Mesendoderm (in vitro differentiated cells): ENCODE data around the gene PMAIP1.
A peak's percentile ranks its signal among the peaks of the same experiment; 100 is the strongest.

Source experiments
- DNase-seq: peaks from one replicate; pipeline ENCODE4 v3.0.0; 2013
- H2AK5ac ChIP-seq: 2 replicates; pipeline ENCODE4 v1.6.1; 2013; ENCODE audit warnings: low read length, inconsistent platforms
- H2BK120ac ChIP-seq: 2 replicates; pipeline ENCODE4 v1.6.1; 2013; ENCODE audit warnings: low read depth, mild to moderate bottlenecking, low read length, moderate library complexity, mixed read lengths
- H2BK15ac ChIP-seq: replicated peaks from 2 replicates; pipeline ENCODE4 v1.6.1; 2013; ENCODE audit warnings: low read depth, mild to moderate bottlenecking, moderate library complexity
- H2BK5ac ChIP-seq: 2 replicates; pipeline ENCODE4 v1.6.1; 2013; ENCODE audit warnings: low read length, inconsistent platforms
- H3K18ac ChIP-seq: 2 replicates; pipeline ENCODE4 v1.6.1; 2013; ENCODE audit warnings: mild to moderate bottlenecking, low read length, mixed read lengths
- H3K23ac ChIP-seq: one replicate; pipeline ENCODE4 v1.6.1; 2013; ENCODE audit warnings: low read length
- H3K27ac ChIP-seq: 2 replicates; pipeline ENCODE4 v1.5.1; 2013; ENCODE audit warnings: low read depth, mild to moderate bottlenecking, inconsistent platforms, low read length, moderate library complexity
- H3K27me3 ChIP-seq: 2 replicates; pipeline ENCODE4 v1.6.1; 2013; ENCODE audit warnings: low read length, control low read depth, mild to moderate bottlenecking, inconsistent platforms; ENCODE audit not compliant: insufficient read depth, poor library complexity
- H3K36me3 ChIP-seq: 2 replicates; pipeline ENCODE4 v1.6.1; 2013; ENCODE audit warnings: low read length, inconsistent platforms; ENCODE audit not compliant: control insufficient read depth, insufficient read depth
- H3K4ac ChIP-seq: one replicate; pipeline ENCODE4 v1.6.1; 2013; ENCODE audit warnings: low read depth, mild to moderate bottlenecking, low read length, moderate library complexity
- H3K4me1 ChIP-seq: 2 replicates; pipeline ENCODE4 v1.6.1; 2013; ENCODE audit warnings: low read depth, low read length, inconsistent platforms; ENCODE audit not compliant: control insufficient read depth
- H3K4me2 ChIP-seq: 2 replicates; pipeline ENCODE4 v1.6.1; 2013; ENCODE audit warnings: low read length
- H3K4me3 ChIP-seq: 2 replicates; pipeline ENCODE4 v1.5.1; 2013; ENCODE audit warnings: mild to moderate bottlenecking, low read length
- H3K56ac ChIP-seq: one replicate; pipeline ENCODE4 v1.6.1; 2013; ENCODE audit warnings: low read length
- H3K79me1 ChIP-seq: 2 replicates; pipeline ENCODE4 v1.6.1; 2013; ENCODE audit warnings: low read length, inconsistent platforms
- H3K79me2 ChIP-seq: 2 replicates; pipeline ENCODE4 v1.6.1; 2013; ENCODE audit warnings: mild to moderate bottlenecking, low read length; ENCODE audit not compliant: control insufficient read depth, insufficient read depth
- H3K9ac ChIP-seq: 2 replicates; pipeline ENCODE4 v1.6.1; 2013; ENCODE audit warnings: low read length, inconsistent platforms
- H4K5ac ChIP-seq: one replicate; pipeline ENCODE4 v1.6.1; 2013; ENCODE audit warnings: low read length
- H4K8ac ChIP-seq: one replicate; pipeline ENCODE4 v1.6.1; 2013; ENCODE audit warnings: low read depth, mild to moderate bottlenecking, control low read depth, low read length, moderate library complexity
- WGBS: extraction: QIAGEN DNeasy Blood & Tissue Kit; methylation state at CpG from one replicate; pipeline ENCODE4 v1.1.7; 2013; ENCODE audit warnings: low lambda C conversion rate, missing lambda C conversion rate; ENCODE audit not compliant: insufficient coverage; ENCODE audit errors: extremely low coverage; 5-methylcytosine and 5-hydroxymethylcytosine counted together

PMAIP1 gene

GRCh38 chr18:59900222-59901128 is 679 bp downstream of the PMAIP1 start:
- peak overlapping the region; percentile 58 for H2BK5ac ChIP-seq
- H3K4me2 ChIP-seq = peak overlapping the region; percentile 40
- peak overlapping the region; percentile 92 for H3K23ac ChIP-seq
- peak overlapping the region; percentile 89 for H3K27ac ChIP-seq
- peak overlapping the region; percentile 83 for H3K4me3 ChIP-seq
- no peak overlapping the region for H4K8ac ChIP-seq
- H3K79me1 ChIP-seq = peaks cover 1% of the 10 kb centered on the region
- peak overlapping the region; percentile 38 for H3K4ac ChIP-seq
- peaks cover 24% of the 10 kb centered on the region for H3K79me2 ChIP-seq
- peaks cover 10% of the 10 kb centered on the region for H3K4me1 ChIP-seq
- peak; percentile 87 for DNase-seq
- H3K36me3 ChIP-seq = no peaks in the 10 kb centered on the region
- WGBS = no CpG with 5 or more reads among the region's 51 CpGs
- no peak overlapping the region for H2BK15ac ChIP-seq
- H3K56ac ChIP-seq = peak overlapping the region; percentile 92
- H2BK120ac ChIP-seq = no peak overlapping the region
- no peaks in the 10 kb centered on the region for H3K27me3 ChIP-seq
- peak overlapping the region; percentile 46 for H3K18ac ChIP-seq
- no peak overlapping the region for H2AK5ac ChIP-seq
- H4K5ac ChIP-seq = no peak overlapping the region
- peak overlapping the region; percentile 96 for H3K9ac ChIP-seq

DNA sequence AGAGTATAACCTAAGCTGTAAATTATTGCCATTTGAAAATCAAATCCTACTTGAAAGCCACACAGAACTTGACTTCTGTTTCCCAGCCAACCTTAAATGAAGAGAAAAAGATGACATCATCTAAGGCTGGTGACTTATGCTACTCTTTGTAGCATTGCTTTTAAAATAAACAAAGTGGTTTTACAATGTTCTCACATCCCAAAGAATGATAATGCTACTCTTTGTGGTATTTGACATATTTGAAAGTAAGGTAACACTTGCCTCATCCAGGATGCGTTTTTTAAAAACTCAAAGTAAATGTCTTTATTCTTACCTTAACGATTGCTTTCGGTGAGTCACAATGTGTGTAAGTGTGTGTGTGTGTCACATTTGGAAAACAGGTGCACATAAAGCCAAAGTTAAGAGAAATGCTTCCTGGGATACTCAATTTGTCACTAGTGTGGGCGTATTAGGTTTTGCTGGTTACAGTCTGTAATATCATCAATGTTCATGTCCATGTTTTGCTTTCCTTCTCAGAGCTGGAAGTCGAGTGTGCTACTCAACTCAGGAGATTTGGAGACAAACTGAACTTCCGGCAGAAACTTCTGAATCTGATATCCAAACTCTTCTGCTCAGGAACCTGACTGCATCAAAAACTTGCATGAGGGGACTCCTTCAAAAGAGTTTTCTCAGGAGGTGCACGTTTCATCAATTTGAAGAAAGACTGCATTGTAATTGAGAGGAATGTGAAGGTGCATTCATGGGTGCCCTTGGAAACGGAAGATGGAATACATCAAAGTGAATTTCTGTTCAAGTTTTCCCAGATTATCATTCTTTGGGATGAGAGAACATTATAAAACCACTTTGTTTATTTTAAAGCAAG is 2.6 kb downstream of the PMAIP1 start:
- peaks cover 16% of the 10 kb centered on the region for H3K4me1 ChIP-seq
- peak overlapping the region; percentile 28 for H3K4me2 ChIP-seq
- H3K79me1 ChIP-seq = peaks cover 1% of the 10 kb centered on the region
- WGBS = no CpG with 5 or more reads among the region's 8 CpGs
- H3K56ac ChIP-seq = no peak overlapping the region
- no peak overlapping the region for H2BK15ac ChIP-seq
- DNase-seq = no peak
- no peak overlapping the region for H2BK5ac ChIP-seq
- H3K18ac ChIP-seq = no peak overlapping the region
- no peak overlapping the region for H4K8ac ChIP-seq
- H3K27ac ChIP-seq = no peak overlapping the region
- H3K23ac ChIP-seq = no peak overlapping the region
- H2BK120ac ChIP-seq = no peak overlapping the region
- H3K36me3 ChIP-seq = no peaks in the 10 kb centered on the region
- H2AK5ac ChIP-seq = no peak overlapping the region
- no peak overlapping the region for H3K4ac ChIP-seq
- peak overlapping the region; percentile 33 for H3K9ac ChIP-seq
- peaks cover 24% of the 10 kb centered on the region for H3K79me2 ChIP-seq
- no peak overlapping the region for H4K5ac ChIP-seq
- H3K27me3 ChIP-seq = no peaks in the 10 kb centered on the region
- H3K4me3 ChIP-seq = no peak overlapping the region

DNA sequence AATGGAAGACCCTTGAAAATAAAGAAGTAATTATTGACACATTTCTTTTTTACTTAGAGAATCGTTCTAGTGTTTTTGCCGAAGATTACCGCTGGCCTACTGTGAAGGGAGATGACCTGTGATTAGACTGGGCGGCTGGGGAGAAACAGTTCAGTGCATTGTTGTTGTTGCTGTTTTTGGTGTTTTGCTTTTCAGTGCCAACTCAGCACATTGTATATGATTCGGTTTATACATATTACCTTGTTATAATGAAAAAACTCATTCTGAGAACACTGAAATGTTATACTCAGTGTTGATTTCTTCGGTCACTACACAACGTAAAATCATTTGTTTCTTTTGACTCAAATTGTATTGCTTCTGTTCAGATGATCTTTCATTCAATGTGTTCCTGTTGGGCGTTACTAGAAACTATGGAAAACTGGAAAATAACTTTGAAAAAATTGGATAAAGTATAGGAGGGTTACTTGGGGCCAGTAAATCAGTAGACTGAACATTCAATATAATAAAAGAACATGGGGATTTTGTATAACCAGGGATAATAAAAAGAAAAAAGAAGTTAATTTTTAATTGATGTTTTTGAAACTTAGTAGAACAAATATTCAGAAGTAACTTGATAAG is 3.3 kb downstream of the PMAIP1 start:
- no peaks in the 10 kb centered on the region for H3K27me3 ChIP-seq
- no peak overlapping the region for H3K4me3 ChIP-seq
- no peak overlapping the region for H3K56ac ChIP-seq
- H3K27ac ChIP-seq = no peak overlapping the region
- H3K4me2 ChIP-seq = no peak overlapping the region
- no peak overlapping the region for H2BK15ac ChIP-seq
- no peak overlapping the region for H3K18ac ChIP-seq
- no peak overlapping the region for H3K23ac ChIP-seq
- H2BK5ac ChIP-seq = no peak overlapping the region
- no peak overlapping the region for H2BK120ac ChIP-seq
- H3K79me2 ChIP-seq = peaks cover 24% of the 10 kb centered on the region
- H3K9ac ChIP-seq = no peak overlapping the region
- peaks cover 1% of the 10 kb centered on the region for H3K79me1 ChIP-seq
- no peak overlapping the region for H3K4ac ChIP-seq
- DNase-seq = no peak
- H4K5ac ChIP-seq = no peak overlapping the region
- no peaks in the 10 kb centered on the region for H3K36me3 ChIP-seq
- WGBS = no CpG with 5 or more reads among the region's 8 CpGs
- H2AK5ac ChIP-seq = no peak overlapping the region
- H3K4me1 ChIP-seq = peaks cover 11% of the 10 kb centered on the region
- no peak overlapping the region for H4K8ac ChIP-seq

- Histone ChIP-seq H2BK120ac (no peak overlapping the region), H3K79me1 (peaks cover 1% of the 10 kb centered on the region), H3K23ac (no peak overlapping the region), H3K4me2 (no peak overlapping the region), H3K27me3 (no peaks in the 10 kb centered on the region), H3K79me2 (peaks cover 24% of the 10 kb centered on the region), H3K56ac (no peak overlapping the region), H2BK5ac (no peak overlapping the region), H3K4me1 (peaks cover 8% of the 10 kb centered on the region), H3K18ac (no peak overlapping the region), H2BK15ac (no peak overlapping the region), H3K9ac (no peak overlapping the region), H3K36me3 (no peaks in the 10 kb centered on the region), H3K27ac (no peak overlapping the region), H3K4ac (no peak overlapping the region), H4K5ac (no peak overlapping the region), H2AK5ac (no peak overlapping the region), H3K4me3 (no peak overlapping the region), H4K8ac (no peak overlapping the region)
- DNase-seq = no peak
- WGBS = no CpG with 5 or more reads among the region's 1 CpG
Measured at GRCh38 chr18:59904011-59904601, 4.3 kb downstream of the PMAIP1 start.

DNA sequence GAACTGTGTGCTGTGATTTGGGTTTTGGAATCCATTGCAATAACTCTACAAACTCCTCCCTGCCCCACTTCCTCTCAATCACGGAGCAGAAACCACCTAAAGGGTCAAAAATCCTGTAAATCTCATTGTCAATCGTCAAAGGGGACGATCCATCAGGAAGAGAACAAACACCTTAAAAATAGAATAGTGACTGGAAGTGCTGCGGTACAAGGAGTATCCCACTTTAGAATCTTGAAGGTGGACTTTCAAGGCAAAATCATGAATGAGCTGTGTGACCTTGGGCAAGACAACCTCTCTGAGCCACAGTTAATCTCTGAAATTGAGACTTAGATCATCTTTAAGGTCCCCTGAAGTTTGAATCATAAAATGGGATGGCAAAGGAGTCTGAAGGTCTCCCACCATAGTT is 5.9 kb downstream of the PMAIP1 start:
- no peak overlapping the region for H2BK5ac ChIP-seq

More for the DNA sequence above, 5.9 kb downstream of the PMAIP1 start:
- peaks cover 1% of the 10 kb centered on the region for H3K79me1 ChIP-seq
- no CpG with 5 or more reads among the region's 4 CpGs for WGBS
- no peak overlapping the region for H3K56ac ChIP-seq
- no peak overlapping the region for H3K27ac ChIP-seq
- no peak overlapping the region for H3K4me3 ChIP-seq
- peak overlapping the region; percentile 45 for H2BK120ac ChIP-seq
- H4K5ac ChIP-seq = no peak overlapping the region
- no peak overlapping the region for H3K9ac ChIP-seq
- peaks cover 8% of the 10 kb centered on the region for H3K4me1 ChIP-seq
- H4K8ac ChIP-seq = no peak overlapping the region
- H3K36me3 ChIP-seq = no peaks in the 10 kb centered on the region
- H3K4ac ChIP-seq = no peak overlapping the region
- H3K79me2 ChIP-seq = peaks cover 18% of the 10 kb centered on the region
- H3K4me2 ChIP-seq = no peak overlapping the region
- no peak for DNase-seq
- H3K23ac ChIP-seq = no peak overlapping the region
- no peak overlapping the region for H2AK5ac ChIP-seq
- peak overlapping the region; percentile 74 for H2BK15ac ChIP-seq
- H3K18ac ChIP-seq = peak overlapping the region; percentile 60
- H3K27me3 ChIP-seq = no peaks in the 10 kb centered on the region
